ENCODE results near the gene IKZF4.

Gene IKZF4

GRCh38 chr12:56082967-56083366 lies 62.1 kb downstream of the IKZF4 start:
- DNase-seq (ENCODE audit: low read depth): no peak

- DNase-seq (ENCODE audit: low read depth): no peak
Observed at GRCh38 chr12:56084958-56085543, 64.2 kb downstream of the IKZF4 start.

- no peak for DNase-seq (ENCODE audit: low read depth)
Observed at GRCh38 chr12:56086096-56086495, 65.3 kb downstream of the IKZF4 start.

GRCh38 chr12:56086608-56087007 lies 65.8 kb downstream of the IKZF4 start:
- no peak for DNase-seq (ENCODE audit: low read depth)

GRCh38 chr12:56087220-56087619 lies 66.4 kb downstream of the IKZF4 start:
- DNase-seq (ENCODE audit: low read depth): no peak

Measured in T-helper 22 cell (primary cell).